Fibroblast of lung (primary cell): ENCODE data around the gene HECTD4.

Experiments
- EZH2 ChIP-seq: IDR thresholded peaks from 2 replicates; pipeline ENCODE4 v1.5.1; 2012; ENCODE audit warnings: low read length, control low read depth, mild to moderate bottlenecking; ENCODE audit errors: missing control alignments
- TF ChIP-seq, protein P1 (sequence below), 2 donors: IDR thresholded peaks in 1 of 2; conservative IDR thresholded peaks in 1 of 2; 1 replicate in 1 of 2; 2 replicates in 1 of 2; pipeline ENCODE4 v1.5.1; 2011 to 2012; ENCODE audit warnings: low read length in 2 of 2, control low read depth in 1 of 2, inconsistent platforms in 1 of 2, low read depth in 1 of 2, mild to moderate bottlenecking in 1 of 2

DNA sequence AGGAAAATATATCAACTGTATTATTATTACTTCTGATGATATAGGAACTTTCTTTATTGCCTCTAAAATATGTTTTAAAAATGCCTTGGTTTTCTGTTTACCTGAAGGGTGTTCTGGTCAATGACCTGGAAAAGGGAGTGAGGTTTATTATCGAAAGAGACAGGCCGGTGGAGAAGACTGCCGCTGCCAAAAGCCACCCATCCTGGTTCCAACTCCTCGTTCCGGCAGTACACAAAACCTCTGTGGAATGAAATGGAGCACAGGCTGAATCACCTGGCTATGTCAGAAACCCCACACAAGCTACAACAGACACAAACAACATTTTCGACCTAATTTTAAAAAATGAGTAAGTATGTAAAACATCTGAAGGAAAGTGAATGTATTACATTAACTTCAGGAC is 73.6 kb downstream of the HECTD4 start:
- TF ChIP-seq, protein P1, sequence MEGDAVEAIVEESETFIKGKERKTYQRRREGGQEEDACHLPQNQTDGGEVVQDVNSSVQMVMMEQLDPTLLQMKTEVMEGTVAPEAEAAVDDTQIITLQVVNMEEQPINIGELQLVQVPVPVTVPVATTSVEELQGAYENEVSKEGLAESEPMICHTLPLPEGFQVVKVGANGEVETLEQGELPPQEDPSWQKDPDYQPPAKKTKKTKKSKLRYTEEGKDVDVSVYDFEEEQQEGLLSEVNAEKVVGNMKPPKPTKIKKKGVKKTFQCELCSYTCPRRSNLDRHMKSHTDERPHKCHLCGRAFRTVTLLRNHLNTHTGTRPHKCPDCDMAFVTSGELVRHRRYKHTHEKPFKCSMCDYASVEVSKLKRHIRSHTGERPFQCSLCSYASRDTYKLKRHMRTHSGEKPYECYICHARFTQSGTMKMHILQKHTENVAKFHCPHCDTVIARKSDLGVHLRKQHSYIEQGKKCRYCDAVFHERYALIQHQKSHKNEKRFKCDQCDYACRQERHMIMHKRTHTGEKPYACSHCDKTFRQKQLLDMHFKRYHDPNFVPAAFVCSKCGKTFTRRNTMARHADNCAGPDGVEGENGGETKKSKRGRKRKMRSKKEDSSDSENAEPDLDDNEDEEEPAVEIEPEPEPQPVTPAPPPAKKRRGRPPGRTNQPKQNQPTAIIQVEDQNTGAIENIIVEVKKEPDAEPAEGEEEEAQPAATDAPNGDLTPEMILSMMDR (conservative IDR thresholded peaks at IDR 0.05 in 1 of 2, IDR thresholded peaks at IDR 0.05 in 1 of 2; ENCODE audit: low read depth in 1 of 2, low read length in 2 of 2) = no peak
- no peak for TF ChIP-seq EZH2
